Cardiac septum (tissue), 1 donor: ENCODE data around the gene MOK. TPM values are rescaled to one million over a fixed set of nuclear protein-coding genes. Genes with fewer than 3 reads are reported as not detected.
A peak's percentile ranks its signal among the peaks of the same experiment; 100 is the strongest.
"Not testable (repeated sequence)": the region's sequence is repeated elsewhere in the genome, so short reads cannot be mapped to it uniquely, and the experiment has no call there.

Source experiments
- DNase-seq: peaks from one replicate; pipeline ENCODE4 v3.0.0-alpha.2; 2020; ENCODE audit warnings: low spot score
- intact Hi-C: fragments of 100-400 bp; cut with DNase I; formaldehyde crosslinking; loops from one replicate; pipeline ENCODE4 v1.14.0; 2022
- long read RNA-seq: library from polyadenylated mRNA; unstranded; transcript quantifications from one replicate; pipeline ENCODE4 v2.0.0, GENCODE V29; 2021
- total RNA-seq: library from RNA; stranded (reverse); fragmentation: NEBNext Ultra II Directional; extraction: Animal tissue kit (Norgen Biotek cat#: 25700); gene quantifications from one replicate; pipeline ENCODE4 v1.2.1, GENCODE V29; 2021
- donor health status: DM: no; HTN: no; CAD: no.

MOK gene
- total RNA-seq = 9.5 TPM
- long read RNA-seq, partial matches to known transcripts = 2 of 11 reads
- long read RNA-seq, other reads (novel, unspliced or antisense) = 9 of 11 reads

- intact Hi-C loops = loop anchor here (2.0 to 5.0 kb wide), 2 partner anchors 70 to 168 kb away; partner anchors contain the start of gene WDR20
- peak; percentile 98 for DNase-seq
These were observed at the start of gene MOK for GRCh38 chr14:102304611-102305506. TSS of gene MOK (minus strand) at chr14:102305164. CDS start at chr14:102304968, 196 bp downstream.

- intact Hi-C loops = no loop called here
- DNase-seq = no peak
These were observed 48.2 kb upstream of the MOK start for GRCh38 chr14:102353126-102353619.

GRCh38 chr14:102352213-102352612 is 47.2 kb upstream of the MOK start:
- no peak for DNase-seq
- intact Hi-C loops = no loop called here

GRCh38 chr14:102351593-102351992 is 46.6 kb upstream of the MOK start:
- intact Hi-C loops = not testable (repeated sequence)

GRCh38 chr14:102351023-102351422 is 46.1 kb upstream of the MOK start:
- DNase-seq = peak; percentile 81
- intact Hi-C loops = no loop called here

More at GRCh38 chr14:102351593-102351992, 46.6 kb upstream of the MOK start:
- DNase-seq = not testable (repeated sequence)

- DNase-seq = no peak
- intact Hi-C loops = no loop called here
These were observed 43.4 kb upstream of the MOK start for GRCh38 chr14:102348376-102348775.

GRCh38 chr14:102346645-102347044 is 41.7 kb upstream of the MOK start:
- intact Hi-C loops = no loop called here
- no peak for DNase-seq

GRCh38 chr14:102345232-102345631 is 40.3 kb upstream of the MOK start:
- no peak for DNase-seq
- intact Hi-C loops = no loop called here

GRCh38 chr14:102344485-102344884 is 39.5 kb upstream of the MOK start:
- no peak for DNase-seq
- intact Hi-C loops = no loop called here

GRCh38 chr14:102344084-102344483 is 39.1 kb upstream of the MOK start:
- DNase-seq = no peak
- intact Hi-C loops = no loop called here

- DNase-seq = no peak
- intact Hi-C loops = no loop called here
These were observed 37.3 kb upstream of the MOK start for GRCh38 chr14:102342238-102342637.

- intact Hi-C loops = no loop called here
- DNase-seq = no peak
These were observed 36.6 kb upstream of the MOK start for GRCh38 chr14:102341566-102341965.

- intact Hi-C loops = no loop called here
- no peak for DNase-seq
These were observed 33.8 kb upstream of the MOK start for GRCh38 chr14:102338724-102339123.

GRCh38 chr14:102335163-102335562 is 30.2 kb upstream of the MOK start:
- DNase-seq = no peak
- intact Hi-C loops = no loop called here

- DNase-seq = no peak
These were observed 29.1 kb upstream of the MOK start for GRCh38 chr14:102333795-102334705.

GRCh38 chr14:102333390-102333789 is 28.4 kb upstream of the MOK start:
- no peak for DNase-seq
- intact Hi-C loops = no loop called here

More at GRCh38 chr14:102333795-102334705, 29.1 kb upstream of the MOK start:
- intact Hi-C loops = no loop called here

- intact Hi-C loops = no loop called here
- DNase-seq = no peak
These were observed 25.8 kb upstream of the MOK start for GRCh38 chr14:102330806-102331205.

GRCh38 chr14:102329381-102329780 is 24.4 kb upstream of the MOK start:
- DNase-seq, intact Hi-C loops: not testable (repeated sequence)

GRCh38 chr14:102326583-102326982 is 21.6 kb upstream of the MOK start:
- no peak for DNase-seq
- intact Hi-C loops = no loop called here

- intact Hi-C loops = no loop called here
- no peak for DNase-seq
These were observed 20.9 kb upstream of the MOK start for GRCh38 chr14:102325791-102326345.
